Measurements from ENCODE around the gene MELTF.

DNA sequence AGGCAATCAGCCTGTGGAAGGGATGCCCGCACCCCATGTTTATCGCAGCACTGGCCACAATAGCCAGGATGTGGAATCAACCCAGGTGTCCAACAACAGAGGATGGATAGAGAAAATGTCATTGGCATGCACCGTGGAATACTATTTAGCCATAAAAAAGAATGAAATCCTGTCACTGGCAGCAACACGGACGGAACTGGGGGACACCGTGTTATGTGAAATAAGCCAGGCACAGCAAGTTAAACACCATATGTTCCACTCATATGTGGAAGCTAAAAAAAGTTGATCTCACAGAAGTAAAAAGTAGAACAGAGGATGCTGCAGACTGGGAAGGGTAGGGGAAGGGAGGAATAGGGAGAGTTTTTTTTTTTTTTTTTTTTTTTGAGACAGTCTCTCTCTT is 15.6 kb downstream of the MELTF start:
- TF ChIP-seq POLR2AphosphoS5 (IDR thresholded peaks at IDR 0.05; ENCODE audit: low read depth, low read length) (no peak), SIN3A (IDR thresholded peaks at IDR 0.05; ENCODE audit: borderline replicate concordance, insufficient read depth, low read length) (no peak)
